ENCODE results near the gene LSAMP. TPM values are rescaled to one million over a fixed set of nuclear protein-coding genes. Genes with fewer than 3 reads are reported as not detected.

Gene LSAMP
- 7.6 TPM for polyA plus RNA-seq
- long read RNA-seq, donor 1, result 0 reads
- long read RNA-seq, donor 2, result 0 reads
- long read RNA-seq, donor 3, result 0 reads
- long read RNA-seq, donor 4, result 0 reads
- long read RNA-seq, donor 5, full-length matches to known transcripts, result 7 of 7 reads
- long read RNA-seq, donor 5, partial matches to known transcripts, result 0 of 7 reads
- long read RNA-seq, donor 5, other reads (novel, unspliced or antisense), result 0 of 7 reads
- long read RNA-seq, donor 6, full-length matches to known transcripts, result 1 of 1 reads
- long read RNA-seq, donor 6, partial matches to known transcripts, result 0 of 1 reads
- long read RNA-seq, donor 6, other reads (novel, unspliced or antisense), result 0 of 1 reads
- long read RNA-seq, donor 7, full-length matches to known transcripts, result 10 of 16 reads
- long read RNA-seq, donor 7, partial matches to known transcripts, result 6 of 16 reads
- long read RNA-seq, donor 7, other reads (novel, unspliced or antisense), result 0 of 16 reads
- long read RNA-seq, donor 8, full-length matches to known transcripts, result 2 of 2 reads
- long read RNA-seq, donor 8, partial matches to known transcripts, result 0 of 2 reads
- long read RNA-seq, donor 8, other reads (novel, unspliced or antisense), result 0 of 2 reads
- long read RNA-seq, donor 9, full-length matches to known transcripts, result 4 of 4 reads
- long read RNA-seq, donor 9, partial matches to known transcripts, result 0 of 4 reads
- long read RNA-seq, donor 9, other reads (novel, unspliced or antisense), result 0 of 4 reads
- long read RNA-seq, donor 10, full-length matches to known transcripts, result 5 of 5 reads
- long read RNA-seq, donor 10, partial matches to known transcripts, result 0 of 5 reads
- long read RNA-seq, donor 10, other reads (novel, unspliced or antisense), result 0 of 5 reads
- long read RNA-seq, donor 11, full-length matches to known transcripts, result 2 of 2 reads
- long read RNA-seq, donor 11, partial matches to known transcripts, result 0 of 2 reads
- long read RNA-seq, donor 11, other reads (novel, unspliced or antisense), result 0 of 2 reads

DNA sequence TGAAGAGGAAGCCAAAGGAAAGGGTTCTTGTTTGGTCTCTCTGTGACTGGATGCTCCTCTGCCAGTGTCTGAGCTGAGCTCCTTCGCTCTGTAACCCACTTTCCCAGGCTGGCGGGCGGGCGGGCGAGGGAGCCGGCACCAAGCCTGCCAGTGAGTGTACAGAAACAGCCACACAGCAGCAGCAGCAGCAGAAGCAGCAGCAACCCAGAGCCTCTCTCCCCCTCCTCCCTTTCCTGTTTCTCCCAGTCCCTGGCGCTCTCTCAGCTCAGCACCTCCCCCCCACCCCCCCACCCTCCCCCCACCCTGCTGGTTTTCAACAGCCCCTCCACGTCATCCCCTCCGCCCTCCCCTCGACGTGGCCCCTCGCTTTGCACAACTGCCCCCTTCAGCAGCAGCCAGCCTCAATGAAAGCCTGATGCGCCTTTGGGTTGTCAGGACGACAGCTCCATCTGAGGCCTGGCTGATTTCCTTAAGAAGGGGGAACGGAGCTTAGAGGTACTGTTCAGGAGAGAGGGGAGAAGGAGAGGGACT is at the start of gene LSAMP:
Gene LSAMP (minus strand): TSS at position 177 of the 531 bp plus-strand sequence.
- Histone ChIP-seq H3K4me3 (ENCODE audit: low read length) (peak within 1 kb of the TSS; percentile 35), H3K9me3 (ENCODE audit: control insufficient read depth, low read depth, low read length) (no peaks in the 10 kb centered on the region), H3K27me3 (ENCODE audit: control insufficient read depth, insufficient read depth, low read length) (no peaks in the 10 kb centered on the region), H3K4me1 (ENCODE audit: control insufficient read depth, insufficient read depth, low read length) (no peaks in the 10 kb centered on the region), H3K36me3 (ENCODE audit: control insufficient read depth, insufficient read depth, low read length) (no peaks in the 10 kb centered on the region), H3K27ac (ENCODE audit: low read length) (no peak within 1 kb of the TSS)
- DNase-seq, result peak; percentile 3 to 23
- 10% methylated on average over 2 of the region's 15 CpGs for WGBS (ENCODE audit: insufficient coverage, low lambda C conversion rate)

GRCh38 chr3:116492379-116492778 is 47.1 kb upstream of the LSAMP start:
- H3K4me1 ChIP-seq (ENCODE audit: control insufficient read depth, insufficient read depth, low read length), result no peaks in the 10 kb centered on the region
- no peak overlapping the region for H3K27ac ChIP-seq (ENCODE audit: low read length)
- no peak overlapping the region for H3K4me3 ChIP-seq (ENCODE audit: low read length)
- no peaks in the 10 kb centered on the region for H3K36me3 ChIP-seq (ENCODE audit: control insufficient read depth, insufficient read depth, low read length)
- WGBS (ENCODE audit: insufficient coverage, low lambda C conversion rate), result no CpG with 5 or more reads among the region's 2 CpGs
- H3K9me3 ChIP-seq (ENCODE audit: control insufficient read depth, low read depth, low read length), result no peaks in the 10 kb centered on the region
- H3K27me3 ChIP-seq (ENCODE audit: control insufficient read depth, insufficient read depth, low read length), result no peaks in the 10 kb centered on the region
- DNase-seq, result no peak

DNA sequence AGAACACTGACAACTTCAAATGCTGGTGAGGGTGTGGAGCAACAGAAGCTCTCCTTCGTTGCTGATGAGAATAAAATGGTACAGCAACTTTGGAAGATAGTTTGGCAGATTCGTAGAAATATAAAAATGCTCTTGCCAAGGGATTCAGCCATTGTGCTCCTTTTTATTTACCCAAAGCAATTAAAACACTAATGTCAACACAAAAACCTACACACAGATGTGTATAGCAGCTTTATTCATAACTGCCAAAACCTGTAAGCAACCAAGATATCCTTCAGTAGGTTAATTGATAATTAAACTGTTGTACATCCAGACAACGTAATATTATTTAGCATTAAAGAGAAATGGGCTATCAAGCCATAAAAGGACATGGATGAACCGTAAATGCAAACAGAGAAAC is 37.8 kb upstream of the LSAMP start:
- 65% methylated on average over 2 of the region's 4 CpGs for WGBS (ENCODE audit: insufficient coverage, low lambda C conversion rate)
- Histone ChIP-seq H3K27ac (ENCODE audit: low read length) (no peak overlapping the region), H3K9me3 (ENCODE audit: control insufficient read depth, low read depth, low read length) (peaks cover 10% of the 10 kb centered on the region), H3K36me3 (ENCODE audit: control insufficient read depth, insufficient read depth, low read length) (no peaks in the 10 kb centered on the region), H3K4me1 (ENCODE audit: control insufficient read depth, insufficient read depth, low read length) (no peaks in the 10 kb centered on the region), H3K27me3 (ENCODE audit: control insufficient read depth, insufficient read depth, low read length) (no peaks in the 10 kb centered on the region), H3K4me3 (ENCODE audit: low read length) (no peak overlapping the region)
- no peak for DNase-seq

GRCh38 chr3:116476691-116477090 is 31.4 kb upstream of the LSAMP start:
- Histone ChIP-seq H3K27ac (ENCODE audit: low read length) (no peak overlapping the region), H3K4me1 (ENCODE audit: control insufficient read depth, insufficient read depth, low read length) (no peaks in the 10 kb centered on the region), H3K36me3 (ENCODE audit: control insufficient read depth, insufficient read depth, low read length) (no peaks in the 10 kb centered on the region), H3K9me3 (ENCODE audit: control insufficient read depth, low read depth, low read length) (peaks cover 10% of the 10 kb centered on the region), H3K27me3 (ENCODE audit: control insufficient read depth, insufficient read depth, low read length) (no peaks in the 10 kb centered on the region), H3K4me3 (ENCODE audit: low read length) (no peak overlapping the region)
- DNase-seq, result no peak

DNA sequence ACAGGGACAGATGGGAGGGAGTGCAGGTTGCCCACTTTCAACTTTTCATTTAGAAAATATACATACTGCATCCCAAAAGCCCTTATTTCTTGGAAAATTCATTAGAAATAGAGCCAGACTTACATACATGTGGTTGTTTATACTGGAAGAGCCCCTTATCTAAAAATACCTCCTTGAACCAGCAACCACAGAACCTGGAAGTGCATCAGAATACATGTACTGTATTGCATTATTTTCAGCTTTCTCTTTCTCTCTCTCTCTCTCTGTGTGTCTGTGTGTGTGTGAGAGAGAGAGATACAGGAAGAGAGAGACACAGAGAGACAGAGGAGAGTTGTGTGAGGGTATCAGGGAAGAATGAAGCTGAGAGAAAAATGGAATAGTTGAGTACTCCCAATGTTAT is 29.5 kb upstream of the LSAMP start:
- Histone ChIP-seq H3K36me3 (ENCODE audit: control insufficient read depth, insufficient read depth, low read length) (no peaks in the 10 kb centered on the region), H3K9me3 (ENCODE audit: control insufficient read depth, low read depth, low read length) (peaks cover 6% of the 10 kb centered on the region), H3K4me3 (ENCODE audit: low read length) (no peak overlapping the region), H3K4me1 (ENCODE audit: control insufficient read depth, insufficient read depth, low read length) (no peaks in the 10 kb centered on the region), H3K27ac (ENCODE audit: low read length) (no peak overlapping the region), H3K27me3 (ENCODE audit: control insufficient read depth, insufficient read depth, low read length) (no peaks in the 10 kb centered on the region)
- DNase-seq, result no peak

GRCh38 chr3:116474032-116474780 is 28.9 kb upstream of the LSAMP start:
- no peaks in the 10 kb centered on the region for H3K36me3 ChIP-seq (ENCODE audit: control insufficient read depth, insufficient read depth, low read length)
- no peak overlapping the region for H3K4me3 ChIP-seq (ENCODE audit: low read length)
- no peak overlapping the region for H3K27ac ChIP-seq (ENCODE audit: low read length)
- H3K4me1 ChIP-seq (ENCODE audit: control insufficient read depth, insufficient read depth, low read length), result no peaks in the 10 kb centered on the region
- WGBS (ENCODE audit: insufficient coverage, low lambda C conversion rate), result no CpG with 5 or more reads among the region's 2 CpGs
- H3K9me3 ChIP-seq (ENCODE audit: control insufficient read depth, low read depth, low read length), result peaks cover 5% of the 10 kb centered on the region
- H3K27me3 ChIP-seq (ENCODE audit: control insufficient read depth, insufficient read depth, low read length), result no peaks in the 10 kb centered on the region
- no peak for DNase-seq

- Histone ChIP-seq H3K36me3 (ENCODE audit: control insufficient read depth, insufficient read depth, low read length) (no peaks in the 10 kb centered on the region), H3K4me1 (ENCODE audit: control insufficient read depth, insufficient read depth, low read length) (no peaks in the 10 kb centered on the region), H3K4me3 (ENCODE audit: low read length) (no peak overlapping the region), H3K9me3 (ENCODE audit: control insufficient read depth, low read depth, low read length) (no peaks in the 10 kb centered on the region), H3K27ac (ENCODE audit: low read length) (no peak overlapping the region), H3K27me3 (ENCODE audit: control insufficient read depth, insufficient read depth, low read length) (no peaks in the 10 kb centered on the region)
- DNase-seq, result no peak
Measured at GRCh38 chr3:116473602-116474001, 28.3 kb upstream of the LSAMP start.

DNA sequence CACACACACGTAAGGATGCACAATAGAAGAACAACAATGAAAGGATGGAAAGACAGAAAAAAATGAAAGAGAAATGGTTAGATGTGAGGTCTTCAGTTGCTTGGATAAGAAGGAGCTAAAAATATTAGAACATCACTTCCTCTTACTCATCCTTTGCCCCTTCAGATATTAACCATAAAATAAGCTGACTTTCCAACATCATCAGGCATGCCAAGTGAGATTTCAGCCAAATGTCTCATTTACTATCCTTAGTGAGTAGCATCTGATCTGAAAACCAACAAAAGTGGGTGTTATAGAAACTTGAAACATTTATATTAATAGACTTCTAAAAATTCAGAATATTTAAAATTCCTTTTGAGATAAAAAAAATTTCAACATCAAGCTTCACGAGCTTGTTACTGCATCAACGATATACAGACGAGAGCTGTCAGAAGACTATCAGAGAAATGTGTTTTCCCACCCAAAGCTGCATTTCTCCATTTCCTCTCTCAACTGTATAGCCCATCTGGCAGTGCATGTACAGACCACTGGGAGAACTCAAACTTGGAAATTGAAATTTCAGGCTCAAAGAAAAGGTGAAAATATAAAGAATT is 25.4 kb upstream of the LSAMP start:
- H3K36me3 ChIP-seq (ENCODE audit: control insufficient read depth, insufficient read depth, low read length), result no peaks in the 10 kb centered on the region
- H3K4me3 ChIP-seq (ENCODE audit: low read length), result no peak overlapping the region
- H3K27me3 ChIP-seq (ENCODE audit: control insufficient read depth, insufficient read depth, low read length), result no peaks in the 10 kb centered on the region
- DNase-seq, result no peak
- 90% methylated on average over 2 of the region's 4 CpGs for WGBS (ENCODE audit: insufficient coverage, low lambda C conversion rate)
- no peaks in the 10 kb centered on the region for H3K4me1 ChIP-seq (ENCODE audit: control insufficient read depth, insufficient read depth, low read length)
- H3K9me3 ChIP-seq (ENCODE audit: control insufficient read depth, low read depth, low read length), result no peaks in the 10 kb centered on the region
- H3K27ac ChIP-seq (ENCODE audit: low read length), result no peak overlapping the region

GRCh38 chr3:116469546-116469945 is 24.3 kb upstream of the LSAMP start:
- H3K4me3 ChIP-seq (ENCODE audit: low read length), result no peak overlapping the region
- H3K4me1 ChIP-seq (ENCODE audit: control insufficient read depth, insufficient read depth, low read length), result no peaks in the 10 kb centered on the region
- no peaks in the 10 kb centered on the region for H3K36me3 ChIP-seq (ENCODE audit: control insufficient read depth, insufficient read depth, low read length)
- WGBS (ENCODE audit: insufficient coverage, low lambda C conversion rate), result 93% methylated on average over 2 of the region's 3 CpGs
- no peaks in the 10 kb centered on the region for H3K9me3 ChIP-seq (ENCODE audit: control insufficient read depth, low read depth, low read length)
- no peak overlapping the region for H3K27ac ChIP-seq (ENCODE audit: low read length)
- DNase-seq, result no peak
- no peaks in the 10 kb centered on the region for H3K27me3 ChIP-seq (ENCODE audit: control insufficient read depth, insufficient read depth, low read length)
